Loucy (cell line): Measurements from ENCODE around the gene SNRNP40.

Experiments
- EZH2phosphoT487 ChIP-seq: fragments of 200-600 bp; IDR thresholded peaks from 2 replicates; pipeline ENCODE4 v1.6.1; 2018; ENCODE audit warnings: antibody characterized with exemption, mild to moderate bottlenecking, moderate library complexity, borderline replicate concordance
- TF ChIP-seq, protein P1 (sequence below): fragments of 200-600 bp; sonication (generic); conservative IDR thresholded peaks from 2 replicates; pipeline ENCODE4 v1.5.1; 2014; ENCODE audit warnings: mild to moderate bottlenecking, antibody characterized with exemption, low read length

DNA sequence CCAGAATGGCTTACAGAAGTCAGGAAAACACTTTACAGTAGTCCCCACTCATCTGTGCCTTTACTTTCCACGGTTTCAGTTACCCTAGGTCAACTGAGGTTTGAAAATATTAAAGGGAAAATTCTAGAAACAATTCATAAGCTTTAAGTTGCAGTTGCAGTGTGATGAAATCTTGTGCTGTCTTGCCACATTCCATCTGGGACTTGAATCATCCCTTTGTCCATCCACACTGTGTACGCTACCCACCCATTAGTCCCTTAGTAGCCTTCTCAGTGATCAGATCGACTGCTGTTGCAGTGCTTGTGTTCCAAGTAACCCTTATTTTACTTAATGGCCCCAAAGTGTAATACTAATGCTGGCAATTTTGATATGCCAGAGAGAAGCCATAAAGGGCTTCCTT lies 30.8 kb upstream of the SNRNP40 start:
- TF ChIP-seq, protein P1, sequence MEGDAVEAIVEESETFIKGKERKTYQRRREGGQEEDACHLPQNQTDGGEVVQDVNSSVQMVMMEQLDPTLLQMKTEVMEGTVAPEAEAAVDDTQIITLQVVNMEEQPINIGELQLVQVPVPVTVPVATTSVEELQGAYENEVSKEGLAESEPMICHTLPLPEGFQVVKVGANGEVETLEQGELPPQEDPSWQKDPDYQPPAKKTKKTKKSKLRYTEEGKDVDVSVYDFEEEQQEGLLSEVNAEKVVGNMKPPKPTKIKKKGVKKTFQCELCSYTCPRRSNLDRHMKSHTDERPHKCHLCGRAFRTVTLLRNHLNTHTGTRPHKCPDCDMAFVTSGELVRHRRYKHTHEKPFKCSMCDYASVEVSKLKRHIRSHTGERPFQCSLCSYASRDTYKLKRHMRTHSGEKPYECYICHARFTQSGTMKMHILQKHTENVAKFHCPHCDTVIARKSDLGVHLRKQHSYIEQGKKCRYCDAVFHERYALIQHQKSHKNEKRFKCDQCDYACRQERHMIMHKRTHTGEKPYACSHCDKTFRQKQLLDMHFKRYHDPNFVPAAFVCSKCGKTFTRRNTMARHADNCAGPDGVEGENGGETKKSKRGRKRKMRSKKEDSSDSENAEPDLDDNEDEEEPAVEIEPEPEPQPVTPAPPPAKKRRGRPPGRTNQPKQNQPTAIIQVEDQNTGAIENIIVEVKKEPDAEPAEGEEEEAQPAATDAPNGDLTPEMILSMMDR, result no peak
- no peak for TF ChIP-seq EZH2phosphoT487
